Stimulated activated CD8-positive, alpha-beta memory T cell treated with anti-CD3 and anti-CD28 coated beads, Interleukin-2, amount 100 ng/mL, for 48 hours (primary cell): Measurements from ENCODE around the gene FIGLA.

ENCODE experiments used
- DNase-seq, 2 donors: peaks; one replicate each; pipeline ENCODE4 v3.0.0-alpha.2; 2020; ENCODE audit warnings: low read depth in 2 of 2

FIGLA gene, protein sequence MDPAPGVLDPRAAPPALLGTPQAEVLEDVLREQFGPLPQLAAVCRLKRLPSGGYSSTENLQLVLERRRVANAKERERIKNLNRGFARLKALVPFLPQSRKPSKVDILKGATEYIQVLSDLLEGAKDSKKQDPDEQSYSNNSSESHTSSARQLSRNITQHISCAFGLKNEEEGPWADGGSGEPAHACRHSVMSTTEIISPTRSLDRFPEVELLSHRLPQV

DNA sequence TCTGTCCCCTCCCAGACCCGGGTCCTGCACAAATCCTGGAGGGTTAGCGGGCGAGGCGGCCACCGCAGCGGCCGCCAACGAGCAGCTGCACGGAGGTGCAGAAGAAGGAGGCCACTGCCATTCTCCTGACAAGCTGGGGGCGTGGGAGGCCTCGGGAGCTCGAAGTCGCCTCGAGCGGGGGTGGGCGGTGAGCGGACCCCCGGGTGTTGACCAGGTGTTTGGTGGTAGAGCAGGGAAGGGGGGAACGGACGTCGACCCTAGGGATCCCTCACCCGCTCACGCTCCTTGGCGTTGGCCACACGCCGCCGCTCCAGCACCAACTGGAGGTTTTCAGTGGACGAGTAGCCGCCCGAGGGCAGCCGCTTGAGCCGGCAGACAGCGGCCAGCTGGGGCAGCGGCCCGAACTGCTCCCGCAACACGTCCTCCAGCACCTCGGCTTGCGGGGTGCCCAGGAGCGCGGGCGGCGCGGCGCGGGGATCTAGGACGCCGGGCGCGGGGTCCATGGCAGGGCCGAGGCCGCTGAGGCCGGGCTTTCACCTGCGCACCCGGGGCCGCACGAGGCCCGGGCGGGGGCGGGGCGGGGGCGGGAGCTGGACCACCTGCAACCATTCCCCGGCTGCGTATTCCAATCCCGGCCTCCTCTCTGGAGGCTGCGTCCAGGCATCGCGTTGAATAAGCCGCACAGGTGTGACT lies at the start of gene FIGLA:
Gene FIGLA, minus strand, starts transcription at position 508 of the 693 bp plus-strand sequence. Its CDS starts 5 bp downstream, at position 503.
- DNase-seq: no peak

DNA sequence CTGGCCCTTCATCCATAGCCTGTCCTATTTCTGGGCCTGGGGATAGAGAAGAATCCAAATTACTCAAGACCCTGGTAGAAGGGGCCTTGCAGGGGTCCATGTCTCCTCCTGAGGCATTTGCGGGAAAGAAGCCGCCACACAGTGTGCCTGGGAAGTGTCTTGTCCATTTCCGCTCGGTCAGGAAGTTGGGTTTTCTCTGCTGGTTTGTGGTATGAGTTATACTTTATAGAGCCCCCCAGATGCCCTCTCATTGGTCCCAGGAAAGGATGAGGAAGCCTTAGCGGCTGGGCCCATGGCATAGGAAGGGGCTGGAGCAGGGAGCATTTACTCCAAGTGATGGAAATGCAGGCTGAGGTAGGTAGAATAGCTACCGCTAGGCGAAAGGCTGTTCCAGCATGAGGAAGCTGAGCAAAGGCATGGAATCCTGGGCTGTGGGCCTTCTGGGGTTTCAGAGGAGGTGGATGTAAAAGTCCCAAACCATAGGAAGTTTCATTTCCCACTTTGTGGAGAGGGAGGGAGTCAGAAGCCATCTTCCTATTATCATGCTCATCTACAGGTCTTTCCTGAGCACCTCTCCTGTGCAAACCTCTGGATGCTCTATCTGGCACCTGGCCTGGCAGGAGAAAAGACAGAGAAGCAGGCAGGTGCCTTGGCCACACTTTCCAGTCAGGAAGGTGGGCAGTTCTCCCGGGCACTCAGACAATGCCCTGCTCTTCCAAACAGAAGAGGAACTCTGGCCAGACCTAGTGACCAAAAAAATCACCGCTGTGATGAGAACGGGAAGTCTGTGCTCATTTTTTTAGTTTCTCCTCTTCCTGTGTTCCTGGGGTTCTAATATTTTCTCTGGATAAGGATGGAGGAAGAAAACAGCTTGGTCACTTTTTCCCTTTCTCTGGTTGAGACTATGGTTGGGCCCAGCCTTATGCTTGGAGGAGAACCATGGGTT lies 47.8 kb upstream of the FIGLA start:
- DNase-seq: no peak

DNA sequence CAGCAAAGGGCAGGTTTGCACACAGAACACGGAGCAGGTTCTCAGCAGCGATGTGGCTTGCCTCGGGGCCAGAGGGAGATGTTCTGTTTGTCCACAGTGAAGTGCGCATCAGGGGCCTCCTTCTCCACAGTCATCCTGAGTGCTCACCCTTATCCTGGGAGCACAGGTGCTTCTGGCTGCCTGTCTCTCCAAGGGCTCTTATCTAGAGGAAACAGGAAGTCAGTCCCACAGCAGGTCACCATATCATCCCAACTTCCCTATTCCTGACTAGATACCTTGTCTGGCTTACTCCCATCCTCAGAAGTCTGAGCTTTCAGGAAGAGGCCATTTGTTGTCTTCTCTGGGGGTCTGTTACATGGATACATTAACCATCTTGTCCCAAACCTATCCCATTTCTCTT lies 45.2 kb upstream of the FIGLA start, which contains the start of gene CD207:
Gene CD207, minus strand, starts transcription at position 174 of the 400 bp plus-strand sequence. Its CDS starts 40 bp downstream, at position 134.
- DNase-seq: no peak

DNA sequence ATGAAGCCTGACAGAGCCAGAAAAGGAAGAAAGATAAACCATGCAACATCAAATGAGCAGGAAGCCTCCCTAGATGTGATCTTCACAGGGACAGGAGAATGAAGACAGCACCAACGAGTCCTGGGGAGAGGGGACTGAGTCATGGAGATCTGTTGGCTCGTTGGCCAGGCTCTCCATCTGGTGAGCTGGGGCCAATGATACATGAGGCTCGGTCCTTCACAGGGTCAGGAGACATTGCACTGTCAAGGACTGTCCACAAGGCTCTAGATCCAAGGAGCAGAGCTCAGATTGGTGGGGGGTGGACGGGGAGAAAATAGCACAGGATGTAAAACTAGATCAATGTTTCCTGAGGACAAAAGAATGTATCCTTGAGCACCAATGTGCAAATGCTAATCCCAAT lies 44.4 kb upstream of the FIGLA start:
- no peak for DNase-seq

DNA sequence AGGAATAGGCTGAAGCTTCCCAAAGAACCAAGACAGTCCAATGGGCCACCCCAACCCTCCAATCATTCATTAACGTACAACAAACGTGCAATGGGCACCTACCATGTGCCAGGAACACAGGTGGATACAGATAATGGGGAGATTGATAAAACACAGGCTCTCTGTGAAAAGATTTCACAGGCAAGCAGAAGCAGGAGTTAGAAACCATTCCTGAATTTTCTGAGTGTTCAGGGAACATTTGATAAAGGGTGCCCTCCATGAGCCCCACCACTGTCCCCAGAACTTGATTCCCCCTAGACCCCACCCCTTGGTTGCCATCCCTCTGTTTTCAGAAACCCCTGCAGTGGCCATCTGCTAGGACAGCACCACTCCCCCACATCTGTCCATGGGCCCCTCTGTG lies 43.7 kb upstream of the FIGLA start:
- DNase-seq: no peak

DNA sequence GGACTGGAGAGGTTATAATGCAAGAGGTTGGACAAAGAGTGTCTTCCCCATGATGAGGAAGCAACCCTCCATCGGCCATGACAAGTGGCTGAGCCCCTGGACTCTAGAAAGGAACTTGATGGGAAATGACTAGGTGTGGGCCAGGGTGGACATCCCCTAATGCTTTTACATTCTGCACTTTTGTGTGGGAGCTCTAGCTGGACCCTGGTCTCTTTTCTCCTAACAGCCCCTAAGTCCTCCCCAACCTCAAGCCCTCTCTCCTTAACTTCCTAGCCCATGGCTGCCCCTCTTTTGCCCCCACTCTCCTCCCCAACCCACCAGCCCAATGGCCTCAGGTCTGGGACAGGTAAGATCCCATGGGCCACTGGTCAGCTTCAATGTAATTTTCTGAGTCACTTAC lies 42.8 kb upstream of the FIGLA start:
- DNase-seq: no peak

DNA sequence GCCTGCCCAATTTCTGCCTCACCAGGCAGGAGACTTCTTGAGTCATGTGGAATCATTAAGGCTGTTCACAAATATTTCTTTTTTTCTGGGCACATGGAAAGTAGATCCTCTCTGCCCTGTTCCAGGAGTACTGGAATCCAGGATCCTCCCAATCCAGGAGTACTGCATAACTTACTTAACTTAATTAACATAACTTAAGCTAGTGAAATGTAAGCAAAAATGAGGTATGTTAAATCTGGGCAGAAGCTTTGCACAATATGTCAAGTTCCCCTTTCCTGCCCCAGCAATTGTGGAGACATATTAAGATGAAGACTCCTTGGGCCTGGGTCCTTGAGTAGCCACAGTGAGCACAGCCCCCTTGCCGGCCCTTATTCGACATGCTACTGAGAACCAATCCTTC lies 41.9 kb upstream of the FIGLA start:
- no peak for DNase-seq

DNA sequence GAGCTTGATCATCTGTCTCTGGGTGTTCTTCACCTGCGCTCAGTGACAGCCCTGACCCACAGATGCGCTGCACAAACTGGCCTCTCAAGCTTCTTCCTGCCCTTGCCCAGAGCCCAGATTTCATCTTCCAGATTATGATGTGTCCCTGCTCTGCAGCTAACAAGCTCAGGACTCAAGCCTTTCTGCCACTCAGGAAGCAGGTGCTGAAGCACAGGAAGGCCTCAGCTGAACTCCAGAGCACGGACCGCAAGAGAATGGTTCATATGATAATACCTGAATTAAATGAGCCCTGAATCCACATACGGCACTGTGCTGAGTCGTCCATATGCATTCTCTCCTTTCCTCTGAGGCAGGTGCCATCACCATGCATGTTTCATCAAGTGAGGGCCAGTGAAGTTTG lies 41.4 kb upstream of the FIGLA start:
- no peak for DNase-seq

DNA sequence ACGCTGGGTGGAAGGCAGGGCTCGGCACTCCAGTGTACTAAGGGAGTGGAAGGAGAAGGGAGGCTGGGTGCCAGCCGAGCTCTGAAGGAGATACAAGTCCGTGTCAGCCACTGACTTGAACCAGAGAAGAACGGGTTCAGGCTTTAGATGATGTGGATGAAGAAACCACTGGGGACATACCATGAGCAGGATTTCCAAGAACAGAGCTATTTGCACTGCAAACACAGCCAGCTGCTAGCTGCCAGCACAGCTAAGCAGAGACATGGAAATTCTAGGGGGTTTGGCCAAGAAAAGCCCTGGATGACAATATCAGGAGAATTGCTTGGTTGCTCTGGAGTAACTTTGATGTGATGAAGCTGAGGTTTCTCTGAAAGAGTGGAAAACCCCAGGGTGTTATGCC lies 39.9 kb upstream of the FIGLA start:
- no peak for DNase-seq

DNA sequence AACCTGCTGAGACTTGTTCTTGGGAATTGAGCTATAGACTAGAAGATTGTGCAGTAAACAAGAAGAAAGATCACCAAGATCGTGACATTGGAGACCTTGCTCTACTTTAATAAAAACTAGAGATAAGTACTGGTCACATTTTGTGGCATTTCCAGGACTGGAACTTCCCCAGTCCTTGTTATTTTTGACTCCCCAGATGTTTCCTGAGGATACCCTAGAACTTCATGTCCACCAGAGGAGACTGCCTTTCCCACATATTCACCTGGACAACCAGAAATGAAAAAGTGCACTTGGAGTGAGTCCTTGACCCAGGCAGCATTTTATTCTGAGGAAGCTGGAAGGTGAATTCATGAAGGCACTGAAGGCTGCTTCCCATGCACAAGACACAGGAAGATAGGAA lies 39.5 kb upstream of the FIGLA start:
- DNase-seq: no peak

DNA sequence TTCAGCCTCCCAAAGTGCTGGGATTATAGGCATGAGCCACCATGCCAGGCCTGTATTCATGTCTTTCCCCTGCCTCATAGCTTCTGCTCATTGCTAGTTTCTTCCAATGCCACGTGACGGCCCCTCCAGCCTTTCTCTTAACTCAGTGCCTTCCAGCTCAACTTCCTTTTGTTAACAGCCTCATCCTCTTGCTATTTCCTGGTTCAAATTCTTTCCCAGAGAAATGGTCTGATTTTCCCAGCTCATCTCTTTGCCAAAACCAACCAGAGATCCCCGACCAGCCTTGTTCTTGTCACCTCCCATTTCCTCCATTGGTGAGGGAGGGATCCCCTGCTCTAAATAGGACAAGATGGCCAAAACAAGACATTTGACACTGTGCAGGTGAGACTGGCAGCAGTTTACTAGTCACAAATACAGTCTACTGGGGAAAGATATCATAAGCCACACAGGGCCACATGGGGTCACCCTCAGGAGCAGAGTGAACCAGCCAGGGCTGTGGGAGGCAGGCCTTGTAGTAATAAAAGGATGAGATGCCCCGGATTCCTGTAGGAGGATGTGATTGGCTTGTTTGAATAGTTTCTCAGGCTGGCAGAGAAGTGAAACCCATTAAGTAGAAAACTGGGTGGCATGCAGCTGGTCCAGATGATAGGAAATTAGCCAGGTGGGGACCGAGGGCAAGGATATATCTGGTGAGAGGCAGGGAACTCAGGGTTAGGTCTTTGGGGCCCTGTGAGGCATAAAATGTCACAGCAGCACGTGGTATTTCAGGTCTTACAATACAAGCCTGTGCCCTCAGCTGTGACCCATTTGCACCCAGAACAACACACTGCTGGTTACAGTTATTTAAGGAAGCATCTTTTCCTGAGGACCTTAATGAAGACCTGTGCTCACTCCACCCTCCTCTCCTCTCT lies 38.7 kb upstream of the FIGLA start:
- no peak for DNase-seq

DNA sequence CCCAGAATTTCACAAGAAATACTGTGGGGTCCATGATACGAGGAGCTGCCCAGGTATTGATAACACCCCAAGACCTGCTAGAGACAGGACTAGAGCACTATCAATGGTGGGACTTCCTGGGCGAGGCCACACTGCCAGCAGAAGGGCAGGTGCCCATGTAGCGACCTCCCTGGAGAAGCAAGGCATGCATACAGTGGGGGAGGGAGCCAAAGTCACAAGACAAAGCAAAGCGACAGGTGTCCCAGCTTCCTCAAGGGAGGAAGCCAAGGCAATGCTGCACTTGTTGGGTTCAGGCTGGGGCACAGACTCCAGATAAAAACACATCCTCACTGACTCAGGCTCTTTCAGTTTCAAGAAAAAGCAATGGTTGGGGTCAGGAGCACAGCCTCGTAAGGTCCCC lies 37.7 kb upstream of the FIGLA start:
- DNase-seq: no peak

DNA sequence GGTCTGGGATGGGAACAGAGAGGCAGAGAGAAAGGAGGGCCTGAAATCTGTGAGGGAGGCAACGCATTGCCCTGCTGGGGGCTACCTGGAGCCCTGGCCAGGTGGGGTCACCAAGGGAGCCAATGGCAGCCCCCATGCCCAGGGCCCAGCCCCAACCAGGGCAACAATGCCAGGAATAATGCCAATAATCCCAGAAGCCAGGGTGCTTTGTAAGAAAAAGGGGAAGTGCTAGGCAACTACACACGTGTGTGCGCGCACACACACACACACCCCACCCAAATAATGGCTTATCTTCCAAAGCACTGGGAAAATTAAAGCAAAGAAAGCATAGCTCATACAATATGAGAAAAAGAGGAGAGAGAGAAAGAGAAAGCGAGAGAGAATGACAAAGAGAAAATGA lies 36.9 kb upstream of the FIGLA start:
- no peak for DNase-seq

DNA sequence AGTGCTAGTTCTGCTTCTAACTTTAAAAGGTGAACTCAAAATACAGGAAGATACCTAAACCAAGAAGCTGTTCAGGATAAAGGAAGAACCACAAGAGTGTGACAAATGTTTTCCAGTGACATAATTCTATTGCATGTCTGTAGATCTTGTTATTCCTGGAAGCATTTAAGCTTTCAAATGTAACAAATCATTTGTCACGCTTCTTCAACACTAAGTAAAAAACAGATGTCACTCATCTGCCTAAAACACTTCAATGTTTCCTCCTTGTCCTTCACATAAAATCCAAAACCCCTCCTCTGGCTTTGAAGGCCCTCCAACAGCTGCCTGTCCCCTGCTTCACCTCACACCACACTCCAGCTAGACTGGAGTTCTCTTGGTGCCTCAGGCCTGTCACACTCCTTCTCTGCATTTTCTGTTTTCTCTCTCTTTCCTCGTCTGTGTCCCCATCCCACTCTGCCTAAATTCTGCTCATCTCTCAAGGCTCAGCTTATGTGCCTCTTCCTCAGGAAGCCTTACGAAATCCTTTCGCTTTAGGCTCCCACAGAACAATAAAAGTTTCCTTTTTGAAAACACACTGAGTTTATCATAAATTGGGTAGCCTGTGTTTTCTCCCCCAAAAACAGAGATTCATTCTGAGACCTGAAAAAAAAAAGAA lies 36.4 kb upstream of the FIGLA start:
- no peak for DNase-seq

DNA sequence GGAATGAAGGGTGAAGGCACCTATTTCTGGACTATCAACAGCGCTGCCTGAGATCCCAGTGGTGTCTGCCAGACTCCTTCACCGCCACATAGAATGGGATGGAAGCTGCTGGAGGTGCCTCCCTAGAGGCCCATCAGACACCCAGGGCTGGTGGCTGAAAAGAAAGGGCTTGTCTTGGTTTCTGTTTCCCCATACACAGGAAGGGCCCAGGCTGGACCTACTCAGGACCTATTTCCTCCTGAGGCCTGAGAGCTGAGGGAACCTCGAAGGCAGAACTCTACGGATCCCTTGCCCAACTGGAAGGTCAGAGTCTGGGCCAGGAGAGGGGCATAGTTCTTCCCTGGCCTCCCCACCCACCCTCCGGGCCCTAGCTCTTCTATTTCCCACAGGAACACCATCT lies 32.8 kb upstream of the FIGLA start:
- no peak for DNase-seq

DNA sequence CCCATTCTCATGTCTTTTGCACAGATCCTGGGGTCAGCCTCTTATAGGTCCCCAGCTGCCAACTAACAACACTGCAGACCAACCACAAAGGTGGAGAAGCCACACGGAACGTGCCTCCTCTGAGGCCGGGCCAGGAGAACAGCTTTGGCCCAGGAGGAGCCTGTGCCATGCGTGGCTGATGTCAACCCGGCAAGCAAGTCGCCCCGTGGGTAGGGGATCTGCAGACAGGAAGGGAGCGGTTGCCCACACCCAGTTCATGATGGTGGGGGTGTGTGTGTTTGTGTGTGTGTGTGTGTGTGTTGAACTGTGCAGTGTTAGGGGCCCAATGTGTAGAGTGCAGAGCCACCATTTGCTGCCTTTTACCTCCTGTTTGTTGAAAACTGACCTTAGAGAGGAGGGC lies 32.4 kb upstream of the FIGLA start:
- no peak for DNase-seq

DNA sequence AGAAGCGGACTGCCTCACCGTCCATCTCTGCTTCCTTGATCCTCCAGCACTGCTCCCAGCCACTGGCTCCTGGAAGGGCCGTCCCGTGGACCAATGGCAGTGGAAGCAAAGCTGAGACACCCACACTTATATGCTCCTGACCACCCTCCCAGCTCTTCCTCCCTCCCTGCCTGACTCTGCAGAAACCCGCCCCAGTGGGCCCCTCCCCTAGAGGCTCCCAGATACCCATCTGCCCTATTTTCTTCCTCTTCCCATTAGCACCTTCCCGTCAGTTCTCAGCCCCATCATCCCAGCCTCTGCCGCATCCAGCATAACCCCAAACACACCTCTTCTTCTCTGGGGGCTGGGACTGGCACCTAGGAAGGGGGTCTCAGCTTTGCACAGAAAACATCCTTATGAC lies 30.1 kb upstream of the FIGLA start, which contains the start of gene CLEC4F:
Gene CLEC4F, minus strand, starts transcription at position 101 of the 400 bp plus-strand sequence. Its CDS starts 76 bp downstream, at position 25.
- no peak for DNase-seq

DNA sequence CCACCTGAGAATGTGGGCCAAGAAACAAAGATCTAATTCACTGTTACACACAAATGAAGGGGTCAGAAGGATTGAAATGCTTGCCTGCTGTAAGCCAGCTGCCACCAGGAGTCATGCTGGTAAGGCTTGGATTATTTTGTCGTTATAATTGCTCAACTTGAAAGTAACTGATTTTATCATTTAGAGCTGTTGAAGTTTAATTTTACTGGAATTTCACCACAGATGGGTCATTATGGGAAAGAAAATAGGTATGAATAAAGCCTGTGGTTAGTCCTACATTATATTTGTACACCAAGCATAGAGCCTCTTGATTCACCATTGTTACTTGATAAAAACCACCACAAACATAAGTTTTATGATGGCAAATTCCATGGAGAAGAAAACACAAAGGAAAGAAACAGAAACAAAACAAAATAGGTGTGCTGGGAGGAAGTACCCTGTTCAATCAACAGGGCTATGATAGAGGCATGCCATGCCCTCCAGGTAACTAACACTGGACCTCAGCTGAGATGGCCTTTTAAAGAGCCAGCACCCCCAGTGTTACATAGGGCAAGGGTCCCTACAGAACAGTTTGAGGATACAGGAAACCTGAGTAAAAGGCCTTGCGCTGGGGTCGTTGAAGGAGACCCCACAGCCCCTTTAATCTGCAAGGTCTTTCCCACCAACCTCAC lies 27.0 kb upstream of the FIGLA start:
- no peak for DNase-seq

DNA sequence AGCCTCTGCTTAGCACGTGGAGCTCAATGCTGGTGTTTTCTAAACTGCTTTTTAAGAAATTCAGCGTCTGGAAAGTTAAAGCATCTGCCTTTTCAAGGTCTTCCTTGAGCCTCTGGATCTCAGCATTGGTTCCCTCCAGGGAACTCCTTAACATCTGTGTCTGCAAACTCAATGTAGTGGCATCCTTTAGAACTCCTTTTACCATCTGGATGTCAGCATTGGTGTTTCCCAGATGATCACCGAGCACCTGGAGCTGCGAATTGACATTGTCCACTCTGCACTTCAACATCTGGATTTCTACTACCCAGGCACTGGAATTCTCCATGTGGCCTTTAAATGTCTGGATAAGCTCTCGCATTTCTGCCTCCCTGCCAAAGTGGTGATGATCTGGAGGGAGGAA lies 26.3 kb upstream of the FIGLA start:
- no peak for DNase-seq
